Measurements from ENCODE around the gene IDI2.

IDI2 gene

GRCh38 chr10:985361-985760, 40.3 kb downstream of the IDI2 start:
- H3K4me3 ChIP-seq (ENCODE audit: low read length): no peak overlapping the region
- H3K9me3 ChIP-seq (ENCODE audit: control insufficient read depth, insufficient read depth, low read length): peaks cover 3% of the 10 kb centered on the region; the same call in 1 of the 2 replicates
- no peaks in the 10 kb centered on the region for H3K36me3 ChIP-seq (ENCODE audit: control insufficient read depth, insufficient read depth, low read length)
- WGBS (ENCODE audit: insufficient coverage, insufficient read length): no CpG with 5 or more reads among the region's 2 CpGs
- DNase-seq (ENCODE audit: low read depth, low spot score): no peak
- H3K27ac ChIP-seq (ENCODE audit: low read length): no peak overlapping the region
- H3K27me3 ChIP-seq (ENCODE audit: control insufficient read depth, insufficient read depth, low read length): no peaks in the 10 kb centered on the region; the same call in 1 of the 2 replicates
- H3K4me1 ChIP-seq (ENCODE audit: control insufficient read depth, insufficient read depth, low read length): no peaks in the 10 kb centered on the region

GRCh38 chr10:983971-984655, 41.5 kb downstream of the IDI2 start:
- no peak overlapping the region for H3K4me3 ChIP-seq (ENCODE audit: low read length)
- H3K27ac ChIP-seq (ENCODE audit: low read length): no peak overlapping the region
- DNase-seq (ENCODE audit: low read depth, low spot score): no peak
- H3K27me3 ChIP-seq (ENCODE audit: control insufficient read depth, insufficient read depth, low read length): no peaks in the 10 kb centered on the region; the same call in 1 of the 2 replicates
- WGBS (ENCODE audit: insufficient coverage, insufficient read length): no CpG with 5 or more reads among the region's 9 CpGs
- H3K4me1 ChIP-seq (ENCODE audit: control insufficient read depth, insufficient read depth, low read length): no peaks in the 10 kb centered on the region
- H3K36me3 ChIP-seq (ENCODE audit: control insufficient read depth, insufficient read depth, low read length): no peaks in the 10 kb centered on the region
- H3K9me3 ChIP-seq (ENCODE audit: control insufficient read depth, insufficient read depth, low read length): peaks cover 5% of the 10 kb centered on the region

- H3K4me3 ChIP-seq (ENCODE audit: low read length): no peak overlapping the region
- H3K27ac ChIP-seq (ENCODE audit: low read length): no peak overlapping the region
- H3K9me3 ChIP-seq (ENCODE audit: control insufficient read depth, insufficient read depth, low read length): peaks cover 5% of the 10 kb centered on the region
- no peaks in the 10 kb centered on the region for H3K4me1 ChIP-seq (ENCODE audit: control insufficient read depth, insufficient read depth, low read length)
- no CpG with 5 or more reads among the region's 6 CpGs for WGBS (ENCODE audit: insufficient coverage, insufficient read length)
- H3K36me3 ChIP-seq (ENCODE audit: control insufficient read depth, insufficient read depth, low read length): no peaks in the 10 kb centered on the region
- H3K27me3 ChIP-seq (ENCODE audit: control insufficient read depth, insufficient read depth, low read length): no peaks in the 10 kb centered on the region; the same call in 1 of the 2 replicates
- DNase-seq (ENCODE audit: low read depth, low spot score): no peak
Measured at GRCh38 chr10:983401-983800, 42.3 kb downstream of the IDI2 start.

- Histone ChIP-seq H3K4me1 (ENCODE audit: control insufficient read depth, insufficient read depth, low read length) (no peaks in the 10 kb centered on the region), H3K27me3 (ENCODE audit: control insufficient read depth, insufficient read depth, low read length) (no peaks in the 10 kb centered on the region; the same call in 1 of the 2 replicates), H3K4me3 (ENCODE audit: low read length) (no peak overlapping the region), H3K36me3 (ENCODE audit: control insufficient read depth, insufficient read depth, low read length) (no peaks in the 10 kb centered on the region), H3K9me3 (ENCODE audit: control insufficient read depth, insufficient read depth, low read length) (peaks cover 5% of the 10 kb centered on the region), H3K27ac (ENCODE audit: low read length) (no peak overlapping the region)
- DNase-seq (ENCODE audit: low read depth, low spot score): no peak
- no CpG with 5 or more reads among the region's 5 CpGs for WGBS (ENCODE audit: insufficient coverage, insufficient read length)
Measured at GRCh38 chr10:980468-981093, 45.1 kb downstream of the IDI2 start.

- WGBS (ENCODE audit: insufficient coverage, insufficient read length): no CpG with 5 or more reads among the region's 2 CpGs
- no peak overlapping the region for H3K27ac ChIP-seq (ENCODE audit: low read length)
- no peak overlapping the region for H3K4me3 ChIP-seq (ENCODE audit: low read length)
- H3K36me3 ChIP-seq (ENCODE audit: control insufficient read depth, insufficient read depth, low read length): no peaks in the 10 kb centered on the region
- H3K27me3 ChIP-seq (ENCODE audit: control insufficient read depth, insufficient read depth, low read length): no peaks in the 10 kb centered on the region; the same call in 1 of the 2 replicates
- H3K4me1 ChIP-seq (ENCODE audit: control insufficient read depth, insufficient read depth, low read length): no peaks in the 10 kb centered on the region
- H3K9me3 ChIP-seq (ENCODE audit: control insufficient read depth, insufficient read depth, low read length): peaks cover 5% of the 10 kb centered on the region
- no peak for DNase-seq (ENCODE audit: low read depth, low spot score)
Measured at GRCh38 chr10:978826-979421, 46.7 kb downstream of the IDI2 start.

- no peaks in the 10 kb centered on the region; the same call in 1 of the 2 replicates for H3K27me3 ChIP-seq (ENCODE audit: control insufficient read depth, insufficient read depth, low read length)
- WGBS (ENCODE audit: insufficient coverage, insufficient read length): no CpG with 5 or more reads among the region's 22 CpGs
Measured at GRCh38 chr10:976316-976715, 49.3 kb downstream of the IDI2 start.

GRCh38 chr10:974785-975074, 50.9 kb downstream of the IDI2 start:
- DNase-seq (ENCODE audit: low read depth, low spot score): no peak
- H3K9me3 ChIP-seq (ENCODE audit: control insufficient read depth, insufficient read depth, low read length): no peaks in the 10 kb centered on the region
- H3K4me1 ChIP-seq (ENCODE audit: control insufficient read depth, insufficient read depth, low read length): no peaks in the 10 kb centered on the region
- H3K36me3 ChIP-seq (ENCODE audit: control insufficient read depth, insufficient read depth, low read length): no peaks in the 10 kb centered on the region
- H3K27ac ChIP-seq (ENCODE audit: low read length): no peak overlapping the region
- H3K4me3 ChIP-seq (ENCODE audit: low read length): no peak overlapping the region
- H3K27me3 ChIP-seq (ENCODE audit: control insufficient read depth, insufficient read depth, low read length): no peaks in the 10 kb centered on the region
- WGBS (ENCODE audit: insufficient coverage, insufficient read length): no CpG with 5 or more reads among the region's 5 CpGs

More at GRCh38 chr10:976316-976715, 49.3 kb downstream of the IDI2 start:
- Histone ChIP-seq H3K4me3 (ENCODE audit: low read length) (no peak overlapping the region), H3K9me3 (ENCODE audit: control insufficient read depth, insufficient read depth, low read length) (peaks cover 5% of the 10 kb centered on the region), H3K36me3 (ENCODE audit: control insufficient read depth, insufficient read depth, low read length) (no peaks in the 10 kb centered on the region), H3K27ac (ENCODE audit: low read length) (no peak overlapping the region), H3K4me1 (ENCODE audit: control insufficient read depth, insufficient read depth, low read length) (no peaks in the 10 kb centered on the region)
- no peak for DNase-seq (ENCODE audit: low read depth, low spot score)

- H3K9me3 ChIP-seq (ENCODE audit: control insufficient read depth, insufficient read depth, low read length): no peaks in the 10 kb centered on the region
- no CpG with 5 or more reads among the region's 20 CpGs for WGBS (ENCODE audit: insufficient coverage, insufficient read length)
- no peaks in the 10 kb centered on the region for H3K27me3 ChIP-seq (ENCODE audit: control insufficient read depth, insufficient read depth, low read length)
- no peak overlapping the region for H3K4me3 ChIP-seq (ENCODE audit: low read length)
- no peak overlapping the region for H3K27ac ChIP-seq (ENCODE audit: low read length)
- no peaks in the 10 kb centered on the region for H3K36me3 ChIP-seq (ENCODE audit: control insufficient read depth, insufficient read depth, low read length)
- no peak for DNase-seq (ENCODE audit: low read depth, low spot score)
- H3K4me1 ChIP-seq (ENCODE audit: control insufficient read depth, insufficient read depth, low read length): no peaks in the 10 kb centered on the region
Measured at GRCh38 chr10:974038-974784, 51.4 kb downstream of the IDI2 start.

- H3K4me1 ChIP-seq (ENCODE audit: control insufficient read depth, insufficient read depth, low read length): no peaks in the 10 kb centered on the region
- DNase-seq (ENCODE audit: low read depth, low spot score): no peak
- H3K9me3 ChIP-seq (ENCODE audit: control insufficient read depth, insufficient read depth, low read length): no peaks in the 10 kb centered on the region
- WGBS (ENCODE audit: insufficient coverage, insufficient read length): no CpG with 5 or more reads among the region's 8 CpGs
- H3K4me3 ChIP-seq (ENCODE audit: low read length): no peak overlapping the region
- no peak overlapping the region for H3K27ac ChIP-seq (ENCODE audit: low read length)
- no peaks in the 10 kb centered on the region for H3K27me3 ChIP-seq (ENCODE audit: control insufficient read depth, insufficient read depth, low read length)
- no peaks in the 10 kb centered on the region for H3K36me3 ChIP-seq (ENCODE audit: control insufficient read depth, insufficient read depth, low read length)
Measured at GRCh38 chr10:972763-973162, 52.9 kb downstream of the IDI2 start.

- WGBS (ENCODE audit: insufficient coverage, insufficient read length): no CpG with 5 or more reads among the region's 12 CpGs
- H3K4me3 ChIP-seq (ENCODE audit: low read length): no peak overlapping the region
- no peaks in the 10 kb centered on the region for H3K27me3 ChIP-seq (ENCODE audit: control insufficient read depth, insufficient read depth, low read length)
- no peaks in the 10 kb centered on the region for H3K9me3 ChIP-seq (ENCODE audit: control insufficient read depth, insufficient read depth, low read length)
- H3K36me3 ChIP-seq (ENCODE audit: control insufficient read depth, insufficient read depth, low read length): no peaks in the 10 kb centered on the region
- H3K27ac ChIP-seq (ENCODE audit: low read length): no peak overlapping the region
- H3K4me1 ChIP-seq (ENCODE audit: control insufficient read depth, insufficient read depth, low read length): no peaks in the 10 kb centered on the region
- no peak for DNase-seq (ENCODE audit: low read depth, low spot score)
Measured at GRCh38 chr10:971613-972012, 54.0 kb downstream of the IDI2 start.
